ENCODE data around the gene PNCK.
"Not testable (repeated sequence)": the region's sequence is repeated elsewhere in the genome, so short reads cannot be mapped to it uniquely, and the experiment has no call there.

Gene PNCK

DNA sequence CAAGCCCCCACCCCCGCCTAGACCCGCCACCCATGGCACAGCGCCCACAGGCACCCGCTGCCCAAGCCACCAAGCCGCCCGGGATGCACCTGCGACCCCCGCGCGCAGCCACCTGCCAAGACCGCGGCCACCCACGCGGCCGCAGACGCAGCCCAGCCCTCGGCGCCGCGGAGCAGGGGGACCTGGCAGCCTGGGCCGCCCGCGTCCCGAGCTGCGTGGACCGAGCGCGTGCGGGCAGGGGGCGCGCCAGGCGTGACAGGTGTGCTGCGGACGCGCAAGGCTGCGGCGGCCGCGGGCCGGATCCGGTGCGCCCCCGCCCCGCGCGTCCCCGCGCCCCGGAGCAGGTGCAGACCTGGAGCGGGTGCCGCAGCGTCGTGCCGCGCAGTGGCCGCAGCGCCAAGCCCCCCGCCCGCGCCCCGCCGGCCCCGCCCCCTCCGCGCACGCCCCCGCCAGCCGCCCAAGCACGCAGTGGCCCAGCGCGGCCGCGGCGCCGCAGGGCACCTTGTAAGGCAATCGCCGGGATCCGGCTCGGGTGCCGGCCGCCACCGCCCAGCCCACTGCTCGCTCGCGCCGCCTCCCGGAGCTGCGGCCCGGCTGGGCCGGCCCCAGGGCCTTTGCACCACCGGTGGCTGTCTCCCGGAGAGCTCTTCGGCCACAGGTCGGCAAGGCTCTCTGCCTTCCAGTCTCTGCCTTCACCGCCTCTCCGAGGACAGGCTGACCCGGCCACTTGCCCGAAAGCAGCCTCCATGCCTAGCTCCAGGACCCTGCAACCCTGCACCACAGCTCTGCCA lies at the start of gene PNCK:
PNCK (minus strand) TSS at position 386 of the 791 bp plus-strand sequence. CDS start 737 bp downstream, outside the sequence.
- DNase-seq = no peak

GRCh38 chrX:153722704-153723350 lies 49.2 kb upstream of the PNCK start:
- DNase-seq = no peak

DNA sequence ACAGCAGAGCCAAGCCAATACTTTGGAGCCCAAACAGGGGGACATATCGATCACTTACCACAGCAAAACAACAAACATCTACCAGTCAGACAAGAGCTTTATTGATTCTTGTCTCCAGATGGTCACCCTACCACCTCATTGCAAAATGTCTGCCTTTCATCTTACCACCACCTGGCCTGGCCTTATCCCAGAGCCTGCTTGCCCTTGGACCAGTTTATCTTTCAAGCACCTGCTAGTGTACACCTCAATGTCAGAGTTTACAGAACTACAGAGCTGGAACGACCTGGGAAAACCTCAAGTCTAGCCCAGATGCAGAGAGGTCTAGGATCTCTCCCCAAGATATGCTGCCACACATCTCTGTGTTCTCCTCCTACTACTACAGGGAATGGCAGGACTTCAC lies 46.1 kb upstream of the PNCK start:
- no peak for DNase-seq

DNA sequence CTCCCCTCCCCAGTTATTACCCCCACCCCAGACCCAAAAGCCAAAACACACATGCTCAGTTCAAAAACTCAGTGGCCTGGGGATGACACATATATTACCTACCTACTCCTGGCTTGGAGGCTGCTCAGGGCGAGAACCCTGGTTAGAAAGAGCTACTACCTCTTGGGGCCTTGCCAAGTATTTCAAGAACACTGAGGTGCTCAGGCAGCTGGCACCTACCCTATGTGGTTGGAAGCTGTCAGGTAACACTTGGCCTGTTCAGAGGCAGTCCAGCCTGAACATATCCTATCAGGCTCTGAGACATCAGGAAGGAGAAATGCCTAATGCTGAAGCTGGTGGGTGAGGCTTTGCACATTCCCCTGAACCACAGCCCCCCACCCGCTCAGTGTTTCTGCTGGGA lies 45.6 kb upstream of the PNCK start:
- DNase-seq = no peak

DNA sequence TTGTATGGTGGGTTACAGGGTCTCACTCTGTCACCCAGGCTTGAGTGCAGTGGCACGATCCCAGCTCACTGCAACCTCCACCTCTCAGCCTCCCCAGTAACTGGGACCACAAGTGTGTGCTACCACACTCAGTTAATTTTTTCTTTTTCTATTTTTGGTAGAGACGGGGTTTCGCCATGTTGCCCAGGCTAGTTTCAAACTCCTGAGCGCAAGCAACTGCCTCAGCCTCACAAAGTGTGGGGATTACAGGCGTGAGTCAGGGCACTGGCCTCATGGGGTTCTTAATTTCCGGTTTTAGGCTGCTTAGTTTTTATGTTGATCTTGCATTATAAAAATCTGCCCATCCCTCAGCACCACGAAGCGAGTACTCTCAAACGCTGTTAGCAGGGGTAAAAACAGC lies 43.8 kb upstream of the PNCK start:
- no peak for DNase-seq

DNA sequence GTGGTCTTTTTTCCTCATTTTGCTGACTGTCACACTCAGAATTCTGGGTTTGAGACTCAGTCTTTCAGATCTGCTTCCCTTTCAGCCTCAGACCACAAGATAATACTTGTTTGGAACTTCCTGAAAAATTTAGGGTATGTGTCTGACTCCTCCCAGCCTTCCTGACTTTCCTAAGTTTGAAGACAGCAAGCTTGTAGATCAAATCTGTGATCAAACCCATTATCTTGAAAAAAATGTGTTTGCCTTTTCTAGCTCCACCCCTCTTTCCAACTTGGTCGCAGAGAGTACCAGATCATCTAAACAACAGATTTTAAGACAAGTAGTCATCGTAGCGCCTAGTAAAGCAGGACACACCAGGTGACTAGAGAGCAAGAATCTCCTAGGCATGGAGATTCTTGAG lies 40.6 kb upstream of the PNCK start:
- DNase-seq = no peak

GRCh38 chrX:153709726-153710674 lies 36.4 kb upstream of the PNCK start:
- no peak for DNase-seq

DNA sequence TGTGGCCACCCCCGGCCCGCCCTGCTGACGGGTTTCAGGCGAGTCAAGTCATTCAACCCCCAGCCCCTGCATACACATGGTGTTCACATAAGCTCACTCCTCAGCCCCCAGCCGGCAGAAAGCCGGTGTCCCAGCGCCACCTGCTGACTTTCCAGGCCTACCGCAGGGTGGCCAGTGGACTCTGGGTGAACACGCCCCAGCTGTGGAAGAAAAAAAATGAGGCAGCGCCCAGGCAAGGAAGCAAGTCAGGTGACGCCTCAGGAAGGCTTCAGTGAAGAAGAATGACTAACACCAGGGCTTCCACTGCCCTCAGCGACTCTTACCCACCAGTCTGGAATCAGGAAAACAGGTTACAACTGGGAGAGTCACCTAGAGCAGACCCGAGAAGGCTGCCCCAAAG lies 34.8 kb upstream of the PNCK start:
- DNase-seq = no peak

DNA sequence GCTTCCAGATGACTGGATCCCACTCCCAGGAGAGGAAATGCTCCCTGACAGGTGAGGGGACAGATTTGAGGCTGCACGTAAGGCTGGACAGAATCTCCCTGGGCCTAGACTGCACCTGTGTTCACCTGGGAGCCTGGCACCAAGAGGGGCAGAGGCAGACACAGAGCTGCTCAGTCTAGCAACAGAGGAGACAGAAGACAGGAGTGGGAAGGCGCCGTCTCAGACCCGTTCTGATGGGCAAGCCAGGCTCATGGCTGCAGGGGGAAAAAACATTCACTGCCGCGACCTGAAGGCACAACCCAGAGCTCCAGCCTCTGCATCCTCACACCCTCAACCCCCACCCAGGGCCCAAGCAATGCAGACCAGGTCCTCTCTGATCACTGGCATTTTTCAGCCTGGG lies 33.8 kb upstream of the PNCK start:
- no peak for DNase-seq

DNA sequence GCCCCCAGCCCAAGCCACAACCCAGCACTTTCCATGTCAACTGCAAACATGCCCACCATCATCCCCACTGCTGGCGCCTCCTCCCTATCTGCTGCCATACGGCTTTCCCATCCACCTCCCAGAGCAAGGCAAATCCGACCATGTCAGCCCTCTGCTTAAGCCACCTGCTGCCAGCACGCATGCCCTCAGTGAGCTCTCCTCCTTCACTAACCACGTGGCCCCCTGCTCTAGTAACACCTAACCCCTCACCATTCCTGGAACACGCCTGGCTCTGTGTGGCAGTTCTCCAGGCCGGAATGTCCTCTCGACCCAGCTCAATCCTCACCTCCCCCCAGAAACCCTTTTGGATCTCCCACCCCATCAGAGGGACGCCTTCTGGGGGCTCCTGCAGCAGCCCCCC lies 33.2 kb upstream of the PNCK start:
- no peak for DNase-seq

DNA sequence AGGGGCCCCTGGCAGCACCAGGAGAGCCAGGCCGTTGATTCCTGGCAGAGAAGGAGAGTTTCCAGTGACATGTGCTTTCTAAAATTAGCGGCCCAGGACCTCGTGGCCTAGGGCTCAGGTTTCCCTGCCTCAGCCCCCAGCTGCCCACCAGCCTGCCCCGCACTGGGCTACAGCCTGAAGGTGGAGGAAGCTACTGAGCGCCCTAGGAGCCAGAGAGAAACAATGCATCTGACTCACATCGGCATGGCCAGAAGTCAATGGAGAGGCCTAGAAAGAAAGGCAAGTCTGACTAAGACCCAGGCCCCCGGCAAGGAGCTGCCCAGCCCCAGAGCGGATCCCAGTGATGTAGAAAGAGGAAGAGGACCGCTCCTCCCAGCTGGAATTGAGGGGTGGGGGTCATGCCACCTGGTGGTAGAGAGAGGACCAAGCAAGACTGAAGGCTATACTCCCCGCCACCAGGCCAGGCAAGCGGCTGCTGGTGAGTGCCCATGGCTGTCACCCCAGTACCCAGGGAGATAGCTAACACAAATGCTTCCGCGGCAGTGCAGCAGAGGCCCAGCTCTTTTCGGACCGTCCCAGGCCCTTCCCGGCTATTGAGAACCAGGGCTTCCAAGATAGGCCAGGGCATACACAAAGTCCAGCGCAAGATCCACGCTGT lies 31.9 kb upstream of the PNCK start:
- DNase-seq = not testable (repeated sequence)

DNA sequence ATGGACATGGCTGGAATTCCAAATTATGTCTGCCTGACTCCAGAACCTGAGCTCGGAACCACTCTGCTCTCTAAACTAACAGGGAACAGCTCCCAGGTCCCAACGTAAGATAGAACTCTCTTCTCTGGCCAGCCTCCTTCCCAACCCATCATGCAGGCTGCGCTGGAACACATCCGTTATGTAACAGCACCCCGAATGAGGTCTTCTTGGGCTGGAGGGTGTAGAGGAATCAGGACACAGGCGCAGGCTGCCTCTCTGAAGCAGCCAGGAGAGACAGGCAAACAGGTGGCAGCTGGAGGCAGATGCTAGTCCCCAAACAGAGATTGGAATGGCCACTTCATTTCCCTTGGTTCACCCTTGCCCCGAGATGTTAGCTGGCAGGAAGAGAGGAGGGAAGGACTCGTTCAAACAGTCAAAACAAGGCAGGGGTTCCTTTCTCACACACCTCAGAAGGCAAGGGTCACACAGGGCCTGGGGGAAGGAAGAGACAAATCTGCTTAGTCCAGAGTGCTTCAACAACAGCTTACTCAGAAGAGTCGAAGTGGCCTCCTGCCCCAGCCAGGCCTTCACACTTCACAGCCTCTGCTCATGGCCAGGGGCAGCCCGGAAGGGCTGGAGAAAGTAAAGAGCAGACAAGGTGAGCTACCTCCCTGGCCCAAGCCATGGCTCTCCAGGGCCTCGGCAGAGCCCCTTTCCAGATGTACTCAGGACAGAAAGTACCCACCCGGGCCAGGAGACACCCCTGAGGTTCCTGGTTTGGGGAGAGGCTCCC lies 31.2 kb upstream of the PNCK start:
- not testable (repeated sequence) for DNase-seq

GRCh38 chrX:153704021-153704526 lies 30.5 kb upstream of the PNCK start:
- no peak for DNase-seq

- DNase-seq = no peak
These were observed 29.4 kb upstream of the PNCK start for GRCh38 chrX:153703036-153703370.

GRCh38 chrX:153702336-153703035 lies 28.9 kb upstream of the PNCK start:
- DNase-seq = no peak

DNA sequence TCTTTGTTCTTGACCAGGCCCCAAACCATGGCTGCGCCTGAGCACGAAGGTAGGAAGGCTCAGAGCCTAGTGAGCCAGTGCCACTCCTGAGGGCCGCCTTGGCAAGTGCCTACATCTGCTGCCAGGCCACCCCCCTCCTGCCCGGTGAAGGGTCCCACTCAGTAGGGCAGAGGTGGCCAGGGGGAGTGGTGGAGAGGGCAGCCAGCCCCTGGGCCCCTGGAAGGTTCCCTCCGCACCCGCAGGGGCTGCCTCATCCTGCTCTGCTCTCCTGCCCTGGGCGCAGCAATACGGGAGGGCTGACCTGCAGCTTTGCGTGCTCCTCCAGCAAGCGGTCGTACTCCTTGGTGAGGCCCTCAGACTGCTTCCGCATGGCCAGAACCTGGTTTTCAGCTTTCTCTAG lies 28.1 kb upstream of the PNCK start:
- no peak for DNase-seq

DNA sequence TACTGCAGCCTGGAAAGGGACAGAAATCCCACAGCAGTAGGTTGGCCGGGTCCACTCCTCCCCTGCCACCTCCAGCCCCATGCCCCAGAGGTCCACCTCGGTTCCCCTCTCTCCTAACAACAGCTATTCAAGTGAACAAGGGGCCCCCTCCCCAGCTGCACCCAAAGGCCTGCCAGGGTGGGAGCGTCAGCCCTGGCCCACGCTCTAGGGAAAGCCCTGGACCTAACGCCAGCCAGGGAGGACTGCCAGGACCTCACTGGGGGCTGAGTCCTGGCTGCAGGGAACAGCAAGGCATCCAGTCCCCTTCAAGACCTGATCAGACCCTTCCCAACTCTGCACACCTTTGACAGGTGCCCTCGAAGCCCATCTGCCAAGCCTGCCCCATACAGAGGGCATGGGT lies 27.4 kb upstream of the PNCK start:
- no peak for DNase-seq

GRCh38 chrX:153700376-153700945 lies 26.8 kb upstream of the PNCK start:
- no peak for DNase-seq

DNA sequence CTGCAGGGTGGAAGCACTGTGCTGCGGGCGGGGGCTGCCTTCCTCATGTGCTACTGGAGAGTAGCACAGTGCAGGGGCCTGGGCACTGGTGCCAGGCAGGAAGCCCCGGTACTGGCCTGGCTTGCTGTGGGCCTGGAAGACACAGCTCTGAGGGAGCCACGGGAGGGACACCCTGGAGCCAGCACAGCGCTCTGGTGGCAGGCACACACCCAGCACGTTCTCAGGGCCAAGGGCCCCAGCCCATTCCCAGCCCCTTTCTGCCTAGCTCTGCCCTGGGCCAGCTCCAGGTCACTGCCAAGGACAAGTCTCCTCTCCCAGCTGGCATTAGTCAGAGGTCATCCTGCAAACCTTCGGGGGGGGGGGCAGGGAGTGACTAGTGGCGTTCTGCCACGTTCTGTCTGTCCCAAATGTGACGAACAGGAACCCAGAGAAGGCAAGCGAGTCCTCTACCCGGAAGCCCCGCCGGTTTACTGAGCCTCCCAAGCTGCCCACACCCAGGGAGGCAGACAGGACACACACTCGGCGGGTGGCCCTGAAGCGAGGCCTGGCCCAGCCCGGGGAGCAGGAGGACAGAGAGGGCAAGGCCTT lies 26.3 kb upstream of the PNCK start:
- DNase-seq = not testable (repeated sequence)

- not testable (repeated sequence) for DNase-seq
These were observed 25.7 kb upstream of the PNCK start for GRCh38 chrX:153699210-153699783.
